Measurements from ENCODE around the gene CAMSAP1. TPM values are rescaled to one million over a fixed set of nuclear protein-coding genes. Genes with fewer than 3 reads are reported as not detected.
A peak's percentile ranks its signal among the peaks of the same experiment; 100 is the strongest.

The CAMSAP1 gene
- total and polyA plus RNA-seq, 9 of the 15 experiments (the other 6 are each of a cell fraction or from before 2014, with no cell fraction given) = 1.5 to 28.8 (median 14.3) TPM

DNA sequence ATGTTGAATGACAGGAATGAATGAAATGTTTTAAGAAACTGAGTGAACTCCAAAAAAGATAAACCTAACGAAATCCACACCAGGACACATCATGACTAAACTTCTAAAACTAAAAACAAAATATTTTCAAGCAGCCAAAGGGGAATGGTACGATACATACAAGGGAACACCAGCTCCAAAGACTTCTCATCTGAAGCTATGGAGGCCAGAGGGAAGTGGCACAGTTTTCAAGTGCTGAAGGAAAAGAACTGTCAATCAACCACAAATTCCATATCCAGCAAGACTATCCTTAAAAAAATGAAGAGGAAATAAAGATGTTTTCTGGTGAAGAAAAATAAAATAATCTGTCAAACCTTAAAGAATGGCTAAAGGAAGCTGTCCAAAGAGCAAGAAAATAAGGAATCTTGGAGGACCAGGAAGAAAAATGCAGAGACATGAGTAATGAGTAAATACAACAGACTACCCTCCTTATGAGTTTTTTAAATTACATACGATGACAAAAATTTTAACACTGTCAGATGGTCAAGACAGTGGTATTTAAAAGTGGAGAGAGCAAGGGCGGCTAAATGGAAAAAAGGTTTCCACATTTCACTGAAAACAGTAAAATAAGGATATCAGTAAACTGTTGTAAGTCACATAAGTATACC is 12.0 kb downstream of the CAMSAP1 start (continued):
- TF ChIP-seq, protein P1, sequence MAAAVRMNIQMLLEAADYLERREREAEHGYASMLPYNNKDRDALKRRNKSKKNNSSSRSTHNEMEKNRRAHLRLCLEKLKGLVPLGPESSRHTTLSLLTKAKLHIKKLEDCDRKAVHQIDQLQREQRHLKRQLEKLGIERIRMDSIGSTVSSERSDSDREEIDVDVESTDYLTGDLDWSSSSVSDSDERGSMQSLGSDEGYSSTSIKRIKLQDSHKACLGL (CRISPR knock-in tag; IDR thresholded peaks at IDR 0.05; ENCODE audit: borderline replicate concordance, poor library complexity, severe bottlenecking) = no peak
- TF ChIP-seq ZBTB8A (IDR thresholded peaks at IDR 0.05; ENCODE audit: partially characterized antibody) (no peak), HDAC1 (IDR thresholded peaks at IDR 0.05) (peak in 1 of 2 experiments; percentile 69; a peak in 1 of 4 replicates), POLR2G (IDR thresholded peaks at IDR 0.05; ENCODE audit: low read depth, low read length) (no peak), ZNF134 (CRISPR knock-in tag; conservative IDR thresholded peaks at IDR 0.05) (no peak), HNRNPL (IDR thresholded peaks at IDR 0.05; ENCODE audit: low read depth, low read length) (no peak), ELF1 (tag; IDR thresholded peaks at IDR 0.05) (no peak), RAD21 (CRISPR knock-in tag; conservative IDR thresholded peaks at IDR 0.05 in 1 of 2, IDR thresholded peaks at IDR 0.05 in 1 of 2) (no peak), NFRKB (IDR thresholded peaks at IDR 0.05; ENCODE audit: low read depth) (no peak), ZNF174 (CRISPR knock-in tag; IDR thresholded peaks at IDR 0.05) (no peak), FOSL1 (tag; conservative IDR thresholded peaks at IDR 0.05) (no peak), ZNF561 (CRISPR knock-in tag; conservative IDR thresholded peaks at IDR 0.05) (no peak), BDP1 (IDR thresholded peaks at IDR 0.05; ENCODE audit: insufficient read depth, insufficient read length) (no peak), ZFX (CRISPR knock-in tag; IDR thresholded peaks at IDR 0.05) (no peak), ZNF436 (CRISPR knock-in tag; IDR thresholded peaks at IDR 0.05) (no peak), KAT2B (IDR thresholded peaks at IDR 0.05; ENCODE audit: low read depth, low read length) (no peak), RBBP5 (IDR thresholded peaks at IDR 0.05; ENCODE audit: borderline replicate concordance, insufficient read depth, low read length, poor library complexity, severe bottlenecking) (no peak), CCAR2 (IDR thresholded peaks at IDR 0.05; ENCODE audit: low read depth, low read length) (no peak), IFI16 (CRISPR knock-in tag; IDR thresholded peaks at IDR 0.05) (no peak), GATAD2A (IDR thresholded peaks at IDR 0.05) (no peak), MEIS2 (IDR thresholded peaks at IDR 0.05; ENCODE audit: partially characterized antibody) (peak; percentile 42), NCOR1 (IDR thresholded peaks at IDR 0.05) (no peak)
- TF ChIP-seq, protein P2, sequence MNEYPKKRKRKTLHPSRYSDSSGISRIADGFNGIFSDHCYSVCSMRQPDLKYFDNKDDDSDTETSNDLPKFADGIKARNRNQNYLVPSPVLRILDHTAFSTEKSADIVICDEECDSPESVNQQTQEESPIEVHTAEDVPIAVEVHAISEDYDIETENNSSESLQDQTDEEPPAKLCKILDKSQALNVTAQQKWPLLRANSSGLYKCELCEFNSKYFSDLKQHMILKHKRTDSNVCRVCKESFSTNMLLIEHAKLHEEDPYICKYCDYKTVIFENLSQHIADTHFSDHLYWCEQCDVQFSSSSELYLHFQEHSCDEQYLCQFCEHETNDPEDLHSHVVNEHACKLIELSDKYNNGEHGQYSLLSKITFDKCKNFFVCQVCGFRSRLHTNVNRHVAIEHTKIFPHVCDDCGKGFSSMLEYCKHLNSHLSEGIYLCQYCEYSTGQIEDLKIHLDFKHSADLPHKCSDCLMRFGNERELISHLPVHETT (CRISPR knock-in tag; conservative IDR thresholded peaks at IDR 0.05 in 1 of 2, IDR thresholded peaks at IDR 0.05 in 1 of 2) = no peak
- TF ChIP-seq, protein P3, sequence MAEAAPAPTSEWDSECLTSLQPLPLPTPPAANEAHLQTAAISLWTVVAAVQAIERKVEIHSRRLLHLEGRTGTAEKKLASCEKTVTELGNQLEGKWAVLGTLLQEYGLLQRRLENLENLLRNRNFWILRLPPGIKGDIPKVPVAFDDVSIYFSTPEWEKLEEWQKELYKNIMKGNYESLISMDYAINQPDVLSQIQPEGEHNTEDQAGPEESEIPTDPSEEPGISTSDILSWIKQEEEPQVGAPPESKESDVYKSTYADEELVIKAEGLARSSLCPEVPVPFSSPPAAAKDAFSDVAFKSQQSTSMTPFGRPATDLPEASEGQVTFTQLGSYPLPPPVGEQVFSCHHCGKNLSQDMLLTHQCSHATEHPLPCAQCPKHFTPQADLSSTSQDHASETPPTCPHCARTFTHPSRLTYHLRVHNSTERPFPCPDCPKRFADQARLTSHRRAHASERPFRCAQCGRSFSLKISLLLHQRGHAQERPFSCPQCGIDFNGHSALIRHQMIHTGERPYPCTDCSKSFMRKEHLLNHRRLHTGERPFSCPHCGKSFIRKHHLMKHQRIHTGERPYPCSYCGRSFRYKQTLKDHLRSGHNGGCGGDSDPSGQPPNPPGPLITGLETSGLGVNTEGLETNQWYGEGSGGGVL (CRISPR knock-in tag; IDR thresholded peaks at IDR 0.05) = no peak
- TF ChIP-seq, protein P4, sequence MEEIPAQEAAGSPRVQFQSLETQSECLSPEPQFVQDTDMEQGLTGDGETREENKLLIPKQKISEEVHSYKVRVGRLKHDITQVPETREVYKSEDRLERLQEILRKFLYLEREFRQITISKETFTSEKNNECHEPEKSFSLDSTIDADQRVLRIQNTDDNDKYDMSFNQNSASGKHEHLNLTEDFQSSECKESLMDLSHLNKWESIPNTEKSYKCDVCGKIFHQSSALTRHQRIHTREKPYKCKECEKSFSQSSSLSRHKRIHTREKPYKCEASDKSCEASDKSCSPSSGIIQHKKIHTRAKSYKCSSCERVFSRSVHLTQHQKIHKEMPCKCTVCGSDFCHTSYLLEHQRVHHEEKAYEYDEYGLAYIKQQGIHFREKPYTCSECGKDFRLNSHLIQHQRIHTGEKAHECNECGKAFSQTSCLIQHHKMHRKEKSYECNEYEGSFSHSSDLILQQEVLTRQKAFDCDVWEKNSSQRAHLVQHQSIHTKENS (CRISPR knock-in tag; IDR thresholded peaks at IDR 0.05) = no peak
